Endothelial cell of umbilical vein (primary cell): ENCODE data around the gene ESRRB. TPM values are rescaled to one million over a fixed set of nuclear protein-coding genes. Genes with fewer than 3 reads are reported as not detected.

Source experiments
- BruUV-seq: library from RNA; stranded (reverse); fragments of 400-500 nt; replicated peaks from 2 replicates; lab custom pipeline; 2021; lab: Mats Ljungman, UMichigan
- CTCF ChIA-PET: fragments of 300-600, 350-600 bp; sonication (Branson Sonifier 250); formaldehyde crosslinking; loops from one replicate; lab custom pipeline; 2021; ENCODE audit warnings: antibody characterized with exemption, inconsistent platforms; lab: Charles Lee
- POLR2A ChIA-PET: fragments of 300-600, 350-600 bp; sonication (Branson Sonifier 250); formaldehyde crosslinking; loops from one replicate; lab custom pipeline; 2021; ENCODE audit warnings: antibody characterized with exemption, inconsistent platforms; lab: Charles Lee
- DNase-seq: peaks from one replicate; pipeline ENCODE4 v3.0.0-alpha.2; 2011; ENCODE audit warnings: low read depth, low spot score
- FAIRE-seq: peaks from 2 replicates; lab custom pipeline; 2011; peaks lifted over from hg19 to GRCh38; lab: Jason Lieb, UNC
- H2AFZ ChIP-seq: 2 replicates; pipeline ENCODE4 v1.6.0; 2012; ENCODE audit warnings: low read depth, low read length, control low read depth, inconsistent platforms
- H3K27ac ChIP-seq: 2 replicates; pipeline ENCODE4 v1.5.1; 2011; ENCODE audit warnings: low read depth, mild to moderate bottlenecking, control low read depth, low read length, moderate library complexity; ENCODE audit not compliant: insufficient read depth
- H3K27me3 ChIP-seq, 2 experiments: 2 replicates each; pipeline versions ENCODE4 v1.6.0 to v1.6.1; 2011; ENCODE audit warnings: low read length in 2 of 2, mixed read lengths in 1 of 2; ENCODE audit not compliant: control insufficient read depth in 2 of 2, insufficient read depth in 2 of 2
- H3K36me3 ChIP-seq, 2 experiments: 2 replicates in 1 of 2; 3 replicates in 1 of 2; pipeline ENCODE4 v1.5.1; 2011; ENCODE audit warnings: low read length in 2 of 2, mild to moderate bottlenecking in 1 of 2, moderate library complexity in 1 of 2; ENCODE audit not compliant: control insufficient read depth in 2 of 2, insufficient read depth in 2 of 2; ENCODE audit errors: extremely low read depth in 1 of 2
- H3K4me1 ChIP-seq: 3 replicates; pipeline ENCODE4 v1.5.1; 2011; ENCODE audit warnings: mild to moderate bottlenecking, low read length; ENCODE audit not compliant: control insufficient read depth, insufficient read depth; ENCODE audit errors: extremely low read depth
- H3K4me2 ChIP-seq: 2 replicates; pipeline ENCODE4 v1.6.1; 2011; ENCODE audit warnings: low read length, control low read depth, mixed read lengths; ENCODE audit not compliant: insufficient read depth
- H3K4me3 ChIP-seq, 3 experiments: fragments of 200-600 bp in 1 of 3; sonication (generic), shearing (Covaris generic) in 1 of 3; replicated peaks in 1 of 3; 2 replicates each; pipeline ENCODE4 v1.5.1; 2011 to 2016; ENCODE audit warnings: control low read depth in 3 of 3, low read length in 3 of 3, mild to moderate bottlenecking in 2 of 3, inconsistent platforms in 1 of 3, low read depth in 1 of 3, moderate library complexity in 1 of 3; ENCODE audit not compliant: insufficient read depth in 1 of 3
- H3K79me2 ChIP-seq: 2 replicates; pipeline ENCODE4 v1.6.0; 2012; ENCODE audit warnings: low read length, inconsistent platforms; ENCODE audit not compliant: control insufficient read depth, insufficient read depth
- H3K9ac ChIP-seq: replicated peaks from 2 replicates; pipeline ENCODE3; 2011; ENCODE audit warnings: low read length, control low read depth; ENCODE audit not compliant: insufficient read depth; ENCODE audit errors: extremely low read depth
- H3K9me1 ChIP-seq: replicated peaks from 3 replicates; pipeline ENCODE4 v1.6.0; 2011; ENCODE audit warnings: mild to moderate bottlenecking, low read length; ENCODE audit not compliant: control insufficient read depth, insufficient read depth; ENCODE audit errors: extremely low read depth
- H3K9me3 ChIP-seq: replicated peaks from 2 replicates; pipeline ENCODE4 v1.5.1; 2012; ENCODE audit warnings: low read length, inconsistent platforms; ENCODE audit not compliant: control insufficient read depth, insufficient read depth
- H4K20me1 ChIP-seq: replicated peaks from 2 replicates; pipeline ENCODE3; 2011; ENCODE audit warnings: mild to moderate bottlenecking, low read length; ENCODE audit not compliant: control insufficient read depth, insufficient read depth; ENCODE audit errors: extremely low read depth
- EZH2 ChIP-seq: IDR thresholded peaks from 2 replicates; pipeline ENCODE4 v1.6.1; 2012; ENCODE audit warnings: borderline replicate concordance, low read depth, mild to moderate bottlenecking, moderate library complexity, low read length, inconsistent platforms; ENCODE audit not compliant: severe bottlenecking
- FOS ChIP-seq: IDR thresholded peaks from 2 replicates; pipeline ENCODE4 v1.6.1; 2011; ENCODE audit warnings: mild to moderate bottlenecking, low read length, moderate library complexity, borderline replicate concordance; ENCODE audit not compliant: insufficient read depth
- GATA2 ChIP-seq: IDR thresholded peaks from 2 replicates; pipeline ENCODE4 v1.7.0; 2011; ENCODE audit warnings: low read depth, mild to moderate bottlenecking, moderate library complexity, mixed read lengths, low read length; ENCODE audit not compliant: insufficient read length, insufficient read depth
- JUN ChIP-seq: IDR thresholded peaks from 2 replicates; pipeline ENCODE4 v1.6.1; 2011; ENCODE audit warnings: borderline replicate concordance, low read depth; ENCODE audit not compliant: insufficient read length, insufficient read depth
- MYC ChIP-seq: IDR thresholded peaks from one replicate; pipeline ENCODE4 v1.6.1; 2011; ENCODE audit warnings: mild to moderate bottlenecking, low read depth, low read length
- POLR2A ChIP-seq: IDR thresholded peaks from 2 replicates; pipeline ENCODE4 v1.6.1; 2012; ENCODE audit warnings: low read depth, mild to moderate bottlenecking, control low read depth, low read length
- POLR2AphosphoS5 ChIP-seq: IDR thresholded peaks from 2 replicates; pipeline ENCODE4 v1.6.1; 2012; ENCODE audit warnings: low read depth, mild to moderate bottlenecking, control low read depth, low read length, moderate library complexity; ENCODE audit not compliant: insufficient read depth
- dilution Hi-C: fragments of 300-500 bp; cut with MboI; formaldehyde crosslinking; loops from one replicate; pipeline ENCODE4 v1.15.0; 2019; ENCODE audit warnings: low sequenced_read_pairs; ENCODE audit not compliant: extremely low pct_ligation_motif_present
- intact Hi-C: fragments of 100-400 bp; cut with micrococcal nuclease; formaldehyde crosslinking; loops from one replicate; pipeline ENCODE4 v1.10.0; 2022
- polyA plus RNA-seq, 4 experiments: library from polyadenylated mRNA; depleted of rRNA in 3 of 4; stranded (reverse) in 3 of 4; unstranded in 1 of 4; fragments of >200 nt; gene quantifications; 2 replicates each; pipeline versions ENCODE4 v1.2.1 to v1.2.3, GENCODE V29; 2011 to 2012; ENCODE audit warnings: missing spikeins in 1 of 4
- total RNA-seq: library from RNA; stranded (reverse); gene quantifications from 2 replicates; pipeline ENCODE4 v1.2.3, GENCODE V29; 2021
- TF ChIP-seq, protein P1 (sequence below): IDR thresholded peaks from 2 replicates; pipeline ENCODE4 v1.6.1; 2011; ENCODE audit not compliant: insufficient read depth, insufficient read length
- TF ChIP-seq, protein P2 (sequence below), 2 donors: IDR thresholded peaks; 1 replicate in 1 of 2; 2 replicates in 1 of 2; pipeline ENCODE4 v1.5.1; 2011; ENCODE audit warnings: low read length in 2 of 2, mild to moderate bottlenecking in 2 of 2, moderate library complexity in 2 of 2, control low read depth in 1 of 2, inconsistent platforms in 1 of 2, low read depth in 1 of 2; ENCODE audit not compliant: insufficient read depth in 1 of 2; ENCODE audit errors: extremely low read depth in 1 of 2

ESRRB gene
- total and polyA plus RNA-seq, 2 donors (not counting 3 experiments of a cell fraction or from before 2014, with no cell fraction given): not detected

DNA sequence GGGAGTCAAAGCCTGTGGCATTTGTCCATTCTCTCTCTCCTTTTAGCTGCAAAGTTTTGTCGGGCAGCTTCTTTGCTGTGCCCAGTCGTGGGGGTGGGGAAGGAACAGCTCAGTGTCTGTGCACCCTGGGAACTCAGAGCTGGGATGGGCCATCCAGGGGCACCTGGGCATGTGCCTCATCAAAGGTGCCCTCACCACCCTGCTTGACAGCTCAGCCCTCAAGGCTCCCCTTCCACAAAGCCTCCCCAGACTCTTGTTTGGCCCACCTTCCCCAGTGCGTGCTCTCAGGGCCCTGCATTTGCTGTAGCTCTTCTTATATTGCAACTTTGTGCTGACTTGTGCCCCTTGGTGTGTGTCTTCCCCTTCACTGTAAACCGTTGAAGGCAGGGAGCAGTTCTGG is 112.6 kb downstream of the ESRRB start:
- Histone ChIP-seq H3K4me2 (no peak overlapping the region), H3K4me3 (no peak overlapping the region), H3K27ac (no peak overlapping the region), H2AFZ (no peak overlapping the region), H3K9ac (no peak overlapping the region), H4K20me1 (no peaks in the 10 kb centered on the region), H3K79me2 (no peaks in the 10 kb centered on the region), H3K4me1 (no peaks in the 10 kb centered on the region), H3K36me3 (no peaks in the 10 kb centered on the region), H3K27me3 (no peaks in the 10 kb centered on the region), H3K9me1 (no peaks in the 10 kb centered on the region), H3K9me3 (no peaks in the 10 kb centered on the region)
- no TSS peak for BruUV-seq
- ChIA-PET POLR2A (no interaction called here), CTCF (interaction anchor here (0.7 kb wide), 1 partner anchor 59 kb away, joined by 3 read pairs; no protein-coding TSS in a partner anchor)
- TF ChIP-seq, protein P1, sequence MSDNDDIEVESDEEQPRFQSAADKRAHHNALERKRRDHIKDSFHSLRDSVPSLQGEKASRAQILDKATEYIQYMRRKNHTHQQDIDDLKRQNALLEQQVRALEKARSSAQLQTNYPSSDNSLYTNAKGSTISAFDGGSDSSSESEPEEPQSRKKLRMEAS: no peak
- TF ChIP-seq JUN (no peak), POLR2AphosphoS5 (no peak), MYC (no peak), GATA2 (no peak), FOS (no peak), POLR2A (no peak), EZH2 (no peak)
- TF ChIP-seq, protein P2, sequence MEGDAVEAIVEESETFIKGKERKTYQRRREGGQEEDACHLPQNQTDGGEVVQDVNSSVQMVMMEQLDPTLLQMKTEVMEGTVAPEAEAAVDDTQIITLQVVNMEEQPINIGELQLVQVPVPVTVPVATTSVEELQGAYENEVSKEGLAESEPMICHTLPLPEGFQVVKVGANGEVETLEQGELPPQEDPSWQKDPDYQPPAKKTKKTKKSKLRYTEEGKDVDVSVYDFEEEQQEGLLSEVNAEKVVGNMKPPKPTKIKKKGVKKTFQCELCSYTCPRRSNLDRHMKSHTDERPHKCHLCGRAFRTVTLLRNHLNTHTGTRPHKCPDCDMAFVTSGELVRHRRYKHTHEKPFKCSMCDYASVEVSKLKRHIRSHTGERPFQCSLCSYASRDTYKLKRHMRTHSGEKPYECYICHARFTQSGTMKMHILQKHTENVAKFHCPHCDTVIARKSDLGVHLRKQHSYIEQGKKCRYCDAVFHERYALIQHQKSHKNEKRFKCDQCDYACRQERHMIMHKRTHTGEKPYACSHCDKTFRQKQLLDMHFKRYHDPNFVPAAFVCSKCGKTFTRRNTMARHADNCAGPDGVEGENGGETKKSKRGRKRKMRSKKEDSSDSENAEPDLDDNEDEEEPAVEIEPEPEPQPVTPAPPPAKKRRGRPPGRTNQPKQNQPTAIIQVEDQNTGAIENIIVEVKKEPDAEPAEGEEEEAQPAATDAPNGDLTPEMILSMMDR (IDR thresholded peaks at IDR 0.05; ENCODE audit: extremely low read depth in 1 of 2, insufficient read depth in 1 of 2, low read depth in 1 of 2, low read length in 2 of 2): no peak
- intact Hi-C loops: no loop called here
- FAIRE-seq (no peak), DNase-seq (no peak)
- dilution Hi-C loops: no loop called here
